Adrenal gland (tissue), 5 donors: Measurements from ENCODE around the gene TMEM45B.

Experiments
- POLR2A ChIP-seq, 2 donors: fragments of 450-650 bp; IDR thresholded peaks; one replicate each; pipeline ENCODE4 v1.6.1; 2017; ENCODE audit warnings: antibody characterized with exemption in 2 of 2, mild to moderate bottlenecking in 2 of 2, moderate library complexity in 1 of 2
- TF ChIP-seq, protein P1 (sequence below), 6 experiments: fragments of 450-650 bp in 4 of 6; fragments of 200-600 bp in 2 of 6; sonication (generic) in 1 of 6; IDR thresholded peaks; 1 replicate in 5 of 6; 2 replicates in 1 of 6; pipeline versions ENCODE4 v1.5.1 to v1.8.0; 2016 to 2021; ENCODE audit warnings: antibody characterized with exemption in 6 of 6, mild to moderate bottlenecking in 2 of 6, moderate library complexity in 1 of 6
- donor health status: DM: no; HTN: no; CAD: no.

GRCh38 chr11:129836979-129837378, 21.3 kb downstream of the TMEM45B start:
- TF ChIP-seq, protein P1, sequence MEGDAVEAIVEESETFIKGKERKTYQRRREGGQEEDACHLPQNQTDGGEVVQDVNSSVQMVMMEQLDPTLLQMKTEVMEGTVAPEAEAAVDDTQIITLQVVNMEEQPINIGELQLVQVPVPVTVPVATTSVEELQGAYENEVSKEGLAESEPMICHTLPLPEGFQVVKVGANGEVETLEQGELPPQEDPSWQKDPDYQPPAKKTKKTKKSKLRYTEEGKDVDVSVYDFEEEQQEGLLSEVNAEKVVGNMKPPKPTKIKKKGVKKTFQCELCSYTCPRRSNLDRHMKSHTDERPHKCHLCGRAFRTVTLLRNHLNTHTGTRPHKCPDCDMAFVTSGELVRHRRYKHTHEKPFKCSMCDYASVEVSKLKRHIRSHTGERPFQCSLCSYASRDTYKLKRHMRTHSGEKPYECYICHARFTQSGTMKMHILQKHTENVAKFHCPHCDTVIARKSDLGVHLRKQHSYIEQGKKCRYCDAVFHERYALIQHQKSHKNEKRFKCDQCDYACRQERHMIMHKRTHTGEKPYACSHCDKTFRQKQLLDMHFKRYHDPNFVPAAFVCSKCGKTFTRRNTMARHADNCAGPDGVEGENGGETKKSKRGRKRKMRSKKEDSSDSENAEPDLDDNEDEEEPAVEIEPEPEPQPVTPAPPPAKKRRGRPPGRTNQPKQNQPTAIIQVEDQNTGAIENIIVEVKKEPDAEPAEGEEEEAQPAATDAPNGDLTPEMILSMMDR (IDR thresholded peaks at IDR 0.05) = no peak
- no peak for TF ChIP-seq POLR2A (IDR thresholded peaks at IDR 0.05)
